Neural cell (in vitro differentiated cells): ENCODE data around the gene GRAP. TPM values are rescaled to one million over a fixed set of nuclear protein-coding genes. Genes with fewer than 3 reads are reported as not detected.

Experiments
- H2AFZ ChIP-seq: fragments of 200-600, 300-800 bp; sonication (generic), shearing (Covaris generic); 2 replicates; pipeline ENCODE4 v1.6.0; 2014; ENCODE audit warnings: low read depth, mild to moderate bottlenecking, antibody characterized with exemption, low read length, moderate library complexity
- H3F3A ChIP-seq: fragments of 200-600 bp; shearing (Covaris generic); 2 replicates; pipeline ENCODE4 v1.6.1; 2016; ENCODE audit warnings: mild to moderate bottlenecking, moderate library complexity, mixed read lengths, antibody characterized with exemption, low read length; ENCODE audit not compliant: insufficient read depth, poor library complexity, severe bottlenecking
- H3K27ac ChIP-seq: fragments of 200-600, 300-800 bp; sonication (generic), shearing (Covaris generic); 2 replicates; pipeline ENCODE4 v1.5.1; 2014; ENCODE audit warnings: mild to moderate bottlenecking, low read length, moderate library complexity
- H3K27me3 ChIP-seq: fragments of 300-800, 200-600 bp; sonication (generic), shearing (Covaris generic); 2 replicates; pipeline ENCODE4 v1.6.0; 2014; ENCODE audit warnings: mild to moderate bottlenecking, low read depth, low read length, moderate library complexity; ENCODE audit not compliant: insufficient read depth
- H3K36me3 ChIP-seq: fragments of 300-800, 200-600 bp; sonication (generic), shearing (Covaris generic); 2 replicates; pipeline ENCODE4 v1.5.1; 2014; ENCODE audit warnings: mild to moderate bottlenecking, antibody characterized with exemption, low read length, moderate library complexity; ENCODE audit not compliant: insufficient read depth
- H3K4me2 ChIP-seq: fragments of 300-800, 200-600 bp; sonication (generic), shearing (Covaris generic); 2 replicates; pipeline ENCODE4 v1.6.0; 2014; ENCODE audit warnings: mild to moderate bottlenecking, low read length
- H3K4me3 ChIP-seq: fragments of 300-800, 200-600 bp; sonication (generic), shearing (Covaris generic); 2 replicates; pipeline ENCODE4 v1.5.1; 2014; ENCODE audit warnings: mild to moderate bottlenecking, low read length, moderate library complexity
- H3K79me2 ChIP-seq: fragments of 200-600 bp; shearing (Covaris generic); replicated peaks from 2 replicates; pipeline ENCODE4 v1.6.0; 2014; ENCODE audit warnings: mild to moderate bottlenecking, low read length, moderate library complexity; ENCODE audit not compliant: insufficient read depth
- H3K9ac ChIP-seq: fragments of 300-800, 200-600 bp; sonication (generic), shearing (Covaris generic); 2 replicates; pipeline ENCODE4 v1.6.1; 2016; ENCODE audit warnings: mild to moderate bottlenecking, low read length, mixed read lengths
- H3K9me2 ChIP-seq: fragments of 200-600 bp; shearing (Covaris generic); 2 replicates; pipeline ENCODE4 v1.6.1; 2016; ENCODE audit warnings: mild to moderate bottlenecking, low read length, mixed read lengths; ENCODE audit not compliant: insufficient read depth
- H3K9me3 ChIP-seq: fragments of 200-600, 300-800 bp; sonication (generic), shearing (Covaris generic); 2 replicates; pipeline ENCODE4 v1.6.1; 2016; ENCODE audit warnings: mild to moderate bottlenecking, mixed run types, low read length, moderate library complexity, mixed read lengths
- H4K20me1 ChIP-seq: fragments of 200-600 bp; shearing (Covaris generic); 2 replicates; pipeline ENCODE4 v1.6.1; 2016; ENCODE audit warnings: mild to moderate bottlenecking, mixed run types; ENCODE audit not compliant: insufficient read depth
- EP300 ChIP-seq: fragments of 450-650 bp; conservative IDR thresholded peaks from 2 replicates; pipeline ENCODE4 v1.6.1; 2014; ENCODE audit warnings: antibody characterized with exemption, mild to moderate bottlenecking, moderate library complexity; ENCODE audit not compliant: poor library complexity, severe bottlenecking
- EZH2 ChIP-seq: fragments of 200-600, 300-800 bp; shearing (Covaris generic), sonication (generic); IDR thresholded peaks from 2 replicates; pipeline ENCODE4 v1.6.1; 2014; ENCODE audit warnings: antibody characterized with exemption, low read length, borderline replicate concordance, mild to moderate bottlenecking; ENCODE audit not compliant: insufficient read depth, poor library complexity, severe bottlenecking
- MXI1 ChIP-seq: fragments of 450-650 bp; conservative IDR thresholded peaks from 2 replicates; pipeline ENCODE4 v1.6.1; 2014; ENCODE audit warnings: antibody characterized with exemption, mild to moderate bottlenecking; ENCODE audit not compliant: poor library complexity, severe bottlenecking
- POLR2AphosphoS5 ChIP-seq: IDR thresholded peaks from 2 replicates; pipeline ENCODE4 v1.6.1; 2012
- RAD21 ChIP-seq: fragments of 450-650 bp; conservative IDR thresholded peaks from 2 replicates; pipeline ENCODE4 v1.6.1; 2014; ENCODE audit warnings: antibody characterized with exemption, mild to moderate bottlenecking, moderate library complexity
- SMC3 ChIP-seq: fragments of 450-650 bp; conservative IDR thresholded peaks from 2 replicates; pipeline ENCODE4 v1.6.1; 2014; ENCODE audit warnings: antibody characterized with exemption, mild to moderate bottlenecking, moderate library complexity; ENCODE audit not compliant: poor library complexity
- TAF1 ChIP-seq: IDR thresholded peaks from 2 replicates; pipeline ENCODE4 v1.6.1; 2012; ENCODE audit warnings: low read depth
- polyA plus RNA-seq: library from polyadenylated mRNA; depleted of rRNA; stranded (reverse); fragments of >200 nt; gene quantifications from 2 replicates; pipeline ENCODE4 v1.2.3, GENCODE V29; 2014
- TF ChIP-seq, protein P1 (sequence below): IDR thresholded peaks from 2 replicates; pipeline ENCODE4 v1.6.1; 2012; ENCODE audit warnings: borderline replicate concordance
- TF ChIP-seq, protein P2 (sequence below): fragments of 450-650 bp; IDR thresholded peaks from 2 replicates; pipeline ENCODE4 v1.5.1; 2014; ENCODE audit warnings: antibody characterized with exemption, mild to moderate bottlenecking, moderate library complexity; ENCODE audit not compliant: poor library complexity, severe bottlenecking

GRAP gene
- polyA plus RNA-seq, 1 donor from 2014 or later, result 0.42 TPM

DNA sequence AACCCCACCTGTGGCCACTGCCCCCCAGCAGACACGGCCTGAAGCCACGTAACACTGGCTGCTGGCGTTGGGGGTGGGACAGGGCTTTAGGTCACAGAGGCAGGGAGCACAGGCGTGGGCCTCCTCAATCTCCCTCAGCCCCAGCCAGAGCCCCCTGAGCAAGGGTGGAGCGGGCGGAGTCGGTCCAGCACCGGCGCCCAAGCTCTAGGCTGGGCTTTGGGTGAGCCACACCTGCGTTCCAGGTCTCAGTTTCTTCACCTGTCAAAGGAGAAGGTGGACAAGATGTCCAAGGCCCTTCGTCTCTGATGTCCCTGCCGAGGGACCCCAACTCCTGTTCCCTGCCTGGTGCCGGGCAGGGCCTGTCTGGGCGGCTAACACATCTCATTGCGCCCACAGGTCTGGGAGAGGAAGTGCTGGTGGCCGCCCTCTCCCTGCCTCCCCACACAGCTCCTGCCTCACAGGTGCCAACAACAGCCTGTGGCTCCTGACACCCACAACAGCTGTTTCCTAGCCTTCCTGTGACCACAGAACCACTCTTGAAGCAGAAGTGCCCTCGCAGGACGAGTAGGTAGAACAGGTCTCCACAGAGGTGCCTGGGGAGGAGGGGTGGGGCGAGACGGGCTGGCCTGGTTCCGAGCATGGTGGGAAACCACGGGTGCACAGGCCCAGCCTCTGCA, 54.2 kb downstream of the GRAP start:
- H2AFZ ChIP-seq, result no peak overlapping the region
- H3K4me2 ChIP-seq, result no peak overlapping the region
- no peaks in the 10 kb centered on the region for H4K20me1 ChIP-seq
- H3K9ac ChIP-seq, result no peak overlapping the region
- no peak overlapping the region for H3K27ac ChIP-seq
- H3K79me2 ChIP-seq, result no peaks in the 10 kb centered on the region
- H3F3A ChIP-seq, result no peaks in the 10 kb centered on the region
- H3K4me3 ChIP-seq, result no peak overlapping the region
- TF ChIP-seq EZH2 (no peak), MXI1 (no peak), RAD21 (no peak), SMC3 (no peak), EP300 (no peak), POLR2AphosphoS5 (no peak), TAF1 (no peak)
- TF ChIP-seq, protein P1, sequence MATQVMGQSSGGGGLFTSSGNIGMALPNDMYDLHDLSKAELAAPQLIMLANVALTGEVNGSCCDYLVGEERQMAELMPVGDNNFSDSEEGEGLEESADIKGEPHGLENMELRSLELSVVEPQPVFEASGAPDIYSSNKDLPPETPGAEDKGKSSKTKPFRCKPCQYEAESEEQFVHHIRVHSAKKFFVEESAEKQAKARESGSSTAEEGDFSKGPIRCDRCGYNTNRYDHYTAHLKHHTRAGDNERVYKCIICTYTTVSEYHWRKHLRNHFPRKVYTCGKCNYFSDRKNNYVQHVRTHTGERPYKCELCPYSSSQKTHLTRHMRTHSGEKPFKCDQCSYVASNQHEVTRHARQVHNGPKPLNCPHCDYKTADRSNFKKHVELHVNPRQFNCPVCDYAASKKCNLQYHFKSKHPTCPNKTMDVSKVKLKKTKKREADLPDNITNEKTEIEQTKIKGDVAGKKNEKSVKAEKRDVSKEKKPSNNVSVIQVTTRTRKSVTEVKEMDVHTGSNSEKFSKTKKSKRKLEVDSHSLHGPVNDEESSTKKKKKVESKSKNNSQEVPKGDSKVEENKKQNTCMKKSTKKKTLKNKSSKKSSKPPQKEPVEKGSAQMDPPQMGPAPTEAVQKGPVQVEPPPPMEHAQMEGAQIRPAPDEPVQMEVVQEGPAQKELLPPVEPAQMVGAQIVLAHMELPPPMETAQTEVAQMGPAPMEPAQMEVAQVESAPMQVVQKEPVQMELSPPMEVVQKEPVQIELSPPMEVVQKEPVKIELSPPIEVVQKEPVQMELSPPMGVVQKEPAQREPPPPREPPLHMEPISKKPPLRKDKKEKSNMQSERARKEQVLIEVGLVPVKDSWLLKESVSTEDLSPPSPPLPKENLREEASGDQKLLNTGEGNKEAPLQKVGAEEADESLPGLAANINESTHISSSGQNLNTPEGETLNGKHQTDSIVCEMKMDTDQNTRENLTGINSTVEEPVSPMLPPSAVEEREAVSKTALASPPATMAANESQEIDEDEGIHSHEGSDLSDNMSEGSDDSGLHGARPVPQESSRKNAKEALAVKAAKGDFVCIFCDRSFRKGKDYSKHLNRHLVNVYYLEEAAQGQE, result no peak
- TF ChIP-seq, protein P2, sequence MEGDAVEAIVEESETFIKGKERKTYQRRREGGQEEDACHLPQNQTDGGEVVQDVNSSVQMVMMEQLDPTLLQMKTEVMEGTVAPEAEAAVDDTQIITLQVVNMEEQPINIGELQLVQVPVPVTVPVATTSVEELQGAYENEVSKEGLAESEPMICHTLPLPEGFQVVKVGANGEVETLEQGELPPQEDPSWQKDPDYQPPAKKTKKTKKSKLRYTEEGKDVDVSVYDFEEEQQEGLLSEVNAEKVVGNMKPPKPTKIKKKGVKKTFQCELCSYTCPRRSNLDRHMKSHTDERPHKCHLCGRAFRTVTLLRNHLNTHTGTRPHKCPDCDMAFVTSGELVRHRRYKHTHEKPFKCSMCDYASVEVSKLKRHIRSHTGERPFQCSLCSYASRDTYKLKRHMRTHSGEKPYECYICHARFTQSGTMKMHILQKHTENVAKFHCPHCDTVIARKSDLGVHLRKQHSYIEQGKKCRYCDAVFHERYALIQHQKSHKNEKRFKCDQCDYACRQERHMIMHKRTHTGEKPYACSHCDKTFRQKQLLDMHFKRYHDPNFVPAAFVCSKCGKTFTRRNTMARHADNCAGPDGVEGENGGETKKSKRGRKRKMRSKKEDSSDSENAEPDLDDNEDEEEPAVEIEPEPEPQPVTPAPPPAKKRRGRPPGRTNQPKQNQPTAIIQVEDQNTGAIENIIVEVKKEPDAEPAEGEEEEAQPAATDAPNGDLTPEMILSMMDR, result no peak
- H3K9me3 ChIP-seq, result no peaks in the 10 kb centered on the region
- no peaks in the 10 kb centered on the region for H3K36me3 ChIP-seq
- no peaks in the 10 kb centered on the region for H3K27me3 ChIP-seq
- H3K9me2 ChIP-seq, result no peaks in the 10 kb centered on the region

DNA sequence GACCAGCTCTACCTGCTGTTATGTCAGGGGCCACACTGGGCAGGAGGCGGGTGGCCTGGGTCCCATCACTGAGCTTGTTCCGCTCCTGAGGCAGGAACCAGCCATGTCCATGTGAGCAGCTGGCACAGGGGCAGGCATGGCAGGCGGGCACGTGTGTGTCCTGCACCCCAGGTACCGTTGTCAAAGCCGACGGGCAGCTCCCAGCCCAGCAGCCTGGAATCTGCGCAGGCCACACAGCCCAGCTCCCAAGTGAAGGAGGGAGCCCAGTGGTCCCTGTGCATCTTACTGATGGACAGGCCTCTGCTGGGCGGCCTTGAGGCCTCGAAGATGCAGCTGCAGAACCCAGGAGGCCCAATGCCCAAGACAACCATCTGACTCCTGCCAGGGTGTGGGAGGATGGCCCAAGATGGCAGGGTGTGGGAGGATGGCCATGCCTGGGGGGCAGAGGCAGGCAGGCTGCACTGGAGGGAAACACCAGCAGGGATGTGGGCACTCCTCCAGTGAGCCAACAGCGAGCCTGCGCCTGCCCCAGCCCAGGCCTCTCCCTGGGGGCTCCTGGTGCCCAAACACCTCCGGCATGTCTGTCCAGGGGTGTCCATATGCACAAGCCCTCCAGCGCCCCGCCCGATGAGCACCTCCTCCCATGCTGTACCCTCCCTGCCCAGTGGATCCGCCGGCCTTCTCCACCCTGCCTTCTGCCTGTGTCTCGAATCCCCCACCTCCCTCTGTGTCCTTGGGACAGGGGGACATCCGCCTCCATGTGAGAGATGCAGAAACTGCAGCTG, 55.0 kb downstream of the GRAP start:
- Histone ChIP-seq H2AFZ (no peak overlapping the region), H3K79me2 (no peaks in the 10 kb centered on the region), H4K20me1 (no peaks in the 10 kb centered on the region)

More for the DNA sequence above, 55.0 kb downstream of the GRAP start:
- H3K9me2 ChIP-seq, result no peaks in the 10 kb centered on the region
- no peak for TF ChIP-seq TAF1
- no peak for TF ChIP-seq POLR2AphosphoS5
- no peak for TF ChIP-seq EZH2
- no peak for TF ChIP-seq RAD21
- no peak for TF ChIP-seq MXI1
- TF ChIP-seq, protein P1, result no peak
- TF ChIP-seq EP300, result no peak
- TF ChIP-seq, protein P2, result no peak
- no peak for TF ChIP-seq SMC3
- H3F3A ChIP-seq, result no peaks in the 10 kb centered on the region
- no peak overlapping the region for H3K4me2 ChIP-seq
- no peaks in the 10 kb centered on the region for H3K27me3 ChIP-seq
- no peak overlapping the region for H3K4me3 ChIP-seq
- no peak overlapping the region for H3K9ac ChIP-seq
- no peaks in the 10 kb centered on the region for H3K9me3 ChIP-seq
- H3K27ac ChIP-seq, result no peak overlapping the region
- H3K36me3 ChIP-seq, result no peaks in the 10 kb centered on the region
